Kidney (tissue), 14 donors: ENCODE measurements around the gene TVP23A. TPM values are rescaled to one million over a fixed set of nuclear protein-coding genes. Genes with fewer than 3 reads are reported as not detected.

Experiments used
- DNase-seq, 5 donors: peaks; one replicate each; pipeline ENCODE4 v3.0.0-alpha.2; 2013 to 2020
- FAIRE-seq: peaks from 2 replicates; lab custom pipeline; 2012; peaks lifted over from hg19 to GRCh38; lab: Jason Lieb, UNC
- H3K27ac ChIP-seq, 2 donors: one replicate each; pipeline ENCODE4 v1.7.0; 2013; ENCODE audit warnings: low read depth in 2 of 2, low read length in 2 of 2, inconsistent platforms in 1 of 2
- H3K27me3 ChIP-seq: one replicate; pipeline ENCODE4 v1.7.1; 2013; ENCODE audit warnings: low read length, inconsistent platforms; ENCODE audit not compliant: control insufficient read depth, insufficient read depth
- H3K36me3 ChIP-seq, 3 donors: one replicate each; pipeline versions ENCODE4 v1.7.0 to v1.7.1; 2013; ENCODE audit warnings: low read length in 3 of 3, control low read depth in 1 of 3, inconsistent platforms in 1 of 3; ENCODE audit not compliant: insufficient read depth in 3 of 3, control insufficient read depth in 2 of 3
- H3K4me1 ChIP-seq, 3 donors: one replicate each; pipeline versions ENCODE4 v1.7.0 to v1.7.1; 2013; ENCODE audit warnings: low read length in 3 of 3, inconsistent platforms in 1 of 3, low read depth in 1 of 3; ENCODE audit not compliant: control insufficient read depth in 2 of 3, insufficient read depth in 2 of 3
- H3K4me3 ChIP-seq, 3 donors: one replicate each; pipeline versions ENCODE4 v1.7.0 to v1.8.1; 2013; ENCODE audit warnings: low read length in 3 of 3, control low read depth in 1 of 3, inconsistent platforms in 1 of 3
- H3K9ac ChIP-seq, 3 donors: one replicate each; pipeline versions ENCODE4 v1.7.0 to v1.7.1; 2013; ENCODE audit warnings: low read length in 3 of 3, control low read depth in 1 of 3, inconsistent platforms in 1 of 3
- H3K9me3 ChIP-seq, 3 donors: one replicate each; pipeline versions ENCODE4 v1.7.0 to v1.7.1; 2013; ENCODE audit warnings: low read length in 3 of 3, control low read depth in 1 of 3, inconsistent platforms in 1 of 3; ENCODE audit not compliant: control insufficient read depth in 2 of 3, insufficient read depth in 1 of 3
- intact Hi-C: fragments of 100-400 bp; cut with DNase I; formaldehyde crosslinking; loops from one replicate; pipeline ENCODE4 v1.11.1; 2022
- polyA plus RNA-seq: library from polyadenylated mRNA; stranded (reverse); fragments of 350-450 nt; fragmentation: Illumina TruSeq; extraction: RNeasy Lipid Tissue Mini Kit (QIAGEN cat#74804); gene quantifications from one replicate; pipeline ENCODE4 v1.2.3, GENCODE V29; 2014; ENCODE audit warnings: low read depth, low replicate concordance; ENCODE audit not compliant: insufficient read depth
- total RNA-seq: library from RNA; stranded (reverse); fragmentation: NEBNext Ultra II Directional; extraction: Animal tissue kit (Norgen Biotek cat#: 25700); gene quantifications from one replicate; pipeline ENCODE4 v1.2.1, GENCODE V29; 2021
- TF ChIP-seq, protein P1 (sequence below): IDR thresholded peaks from 3 replicates; pipeline ENCODE4 v1.5.1; 2012; ENCODE audit warnings: mild to moderate bottlenecking, moderate library complexity, borderline replicate concordance; ENCODE audit not compliant: insufficient read depth; ENCODE audit errors: extremely low read depth
- donor health status: control.
- donor health status: control.
- donor health status: control.
- donor health status: control.
- donor health status: control.
- donor health status: DM: yes; HTN: yes; CAD: no.
- donor health status: Normal renal cell carcinoma (clear cell type).

The TVP23A gene
- total and polyA plus RNA-seq, 2 donors from 2014 or later: 0.19 TPM; not detected in 1

- no peaks in the 10 kb centered on the region for H3K27me3 ChIP-seq
- DNase-seq (no peak), FAIRE-seq (no peak)
- no peak overlapping the region for H3K9ac ChIP-seq
- no peak overlapping the region for H3K4me3 ChIP-seq
- TF ChIP-seq, protein P1, sequence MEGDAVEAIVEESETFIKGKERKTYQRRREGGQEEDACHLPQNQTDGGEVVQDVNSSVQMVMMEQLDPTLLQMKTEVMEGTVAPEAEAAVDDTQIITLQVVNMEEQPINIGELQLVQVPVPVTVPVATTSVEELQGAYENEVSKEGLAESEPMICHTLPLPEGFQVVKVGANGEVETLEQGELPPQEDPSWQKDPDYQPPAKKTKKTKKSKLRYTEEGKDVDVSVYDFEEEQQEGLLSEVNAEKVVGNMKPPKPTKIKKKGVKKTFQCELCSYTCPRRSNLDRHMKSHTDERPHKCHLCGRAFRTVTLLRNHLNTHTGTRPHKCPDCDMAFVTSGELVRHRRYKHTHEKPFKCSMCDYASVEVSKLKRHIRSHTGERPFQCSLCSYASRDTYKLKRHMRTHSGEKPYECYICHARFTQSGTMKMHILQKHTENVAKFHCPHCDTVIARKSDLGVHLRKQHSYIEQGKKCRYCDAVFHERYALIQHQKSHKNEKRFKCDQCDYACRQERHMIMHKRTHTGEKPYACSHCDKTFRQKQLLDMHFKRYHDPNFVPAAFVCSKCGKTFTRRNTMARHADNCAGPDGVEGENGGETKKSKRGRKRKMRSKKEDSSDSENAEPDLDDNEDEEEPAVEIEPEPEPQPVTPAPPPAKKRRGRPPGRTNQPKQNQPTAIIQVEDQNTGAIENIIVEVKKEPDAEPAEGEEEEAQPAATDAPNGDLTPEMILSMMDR: no peak
- no peaks in the 10 kb centered on the region for H3K9me3 ChIP-seq
- no peak overlapping the region for H3K27ac ChIP-seq
- intact Hi-C loops: no loop called here
- no peaks in the 10 kb centered on the region for H3K4me1 ChIP-seq
- peaks cover 10 to 25% (median 21%) of the 10 kb centered on the region in 3 donors for H3K36me3 ChIP-seq
These were observed 52.8 kb downstream of the TVP23A start for GRCh38 chr16:10765772-10766171.

GRCh38 chr16:10763456-10763855 is 55.1 kb downstream of the TVP23A start:
- no peak for FAIRE-seq
- H3K9ac ChIP-seq: no peak overlapping the region
- DNase-seq: no peak
- intact Hi-C loops: no loop called here
- H3K4me1 ChIP-seq: no peaks in the 10 kb centered on the region
- TF ChIP-seq, protein P1: no peak
- no peaks in the 10 kb centered on the region for H3K9me3 ChIP-seq
- no peak overlapping the region for H3K4me3 ChIP-seq
- no peaks in the 10 kb centered on the region for H3K27me3 ChIP-seq
- peaks cover 14 to 39% (median 35%) of the 10 kb centered on the region in 3 donors for H3K36me3 ChIP-seq
- no peak overlapping the region for H3K27ac ChIP-seq

GRCh38 chr16:10762336-10763016 is 56.1 kb downstream of the TVP23A start:
- no peak overlapping the region for H3K27ac ChIP-seq
- no peaks in the 10 kb centered on the region for H3K9me3 ChIP-seq
- no peak overlapping the region for H3K9ac ChIP-seq
- intact Hi-C loops: no loop called here
- H3K27me3 ChIP-seq: no peaks in the 10 kb centered on the region
- FAIRE-seq (no peak), DNase-seq (no peak)
- H3K36me3 ChIP-seq: peaks cover 17 to 48% (median 45%) of the 10 kb centered on the region in 3 donors
- H3K4me3 ChIP-seq: no peak overlapping the region
- TF ChIP-seq, protein P1: no peak
- no peaks in the 10 kb centered on the region for H3K4me1 ChIP-seq
